ENCODE data around the gene HSFX2. TPM values are rescaled to one million over a fixed set of nuclear protein-coding genes. Genes with fewer than 3 reads are reported as not detected.
"Not testable (repeated sequence)": the region's sequence is repeated elsewhere in the genome, so short reads cannot be mapped to it uniquely, and the experiment has no call there.

HSFX2 gene
- total and polyA plus RNA-seq, 9 of the 15 experiments (the other 6 are each of a cell fraction or from before 2014, with no cell fraction given): 0.10 to 0.18 (median 0.11) TPM; not detected in 6

GRCh38 chrX:149573456-149573855 lies 21.7 kb downstream of the HSFX2 start:
- H3K79me2 ChIP-seq (ENCODE audit: control insufficient read depth, insufficient read depth, low read length); H3K27ac ChIP-seq (ENCODE audit: extremely low read depth, low read depth, low read length); H3K9me1 ChIP-seq (ENCODE audit: control insufficient read depth, insufficient read depth, low read length); H3K4me3 ChIP-seq; BruUV-seq (replicated peaks); H3K36me3 ChIP-seq (ENCODE audit: control insufficient read depth, insufficient read depth, low read length); POLR2A ChIA-PET; FAIRE-seq; H4K20me1 ChIP-seq (replicated peaks; ENCODE audit: control insufficient read depth, insufficient read depth, low read length); H3K9me3 ChIP-seq (replicated peaks; ENCODE audit: control insufficient read depth, insufficient read depth, low read depth, low read length); H3K9ac ChIP-seq (ENCODE audit: insufficient read depth in 1 of 2, low read depth in 2 of 2, low read length in 2 of 2); CTCF ChIA-PET (ENCODE audit: low intra/inter-chr PET ratio); DNase-seq (ENCODE audit: extremely low read depth in 1 of 4, low spot score in 3 of 4); H2AFZ ChIP-seq (ENCODE audit: low read depth, low read length); H3K4me2 ChIP-seq (ENCODE audit: insufficient read depth, low read length); H3K4me1 ChIP-seq (replicated peaks in 1 of 2; ENCODE audit: control insufficient read depth in 2 of 2, insufficient read depth in 2 of 2, low read length in 2 of 2); intact Hi-C loops (cut with micrococcal nuclease); H3K27me3 ChIP-seq (ENCODE audit: control insufficient read depth in 2 of 2, insufficient read depth in 2 of 2, low read length in 2 of 2): not testable (repeated sequence)
- in situ Hi-C loops (cut with MboI): loop anchor here (10.0 kb wide), 1 partner anchor 59 kb away; no protein-coding TSS in a partner anchor
- ATAC-seq: peak; percentile 67
- WGBS (ENCODE audit: insufficient coverage, low coverage, missing lambda C conversion rate): no CpG with 5 or more reads among the region's 1 CpG

- ATAC-seq (peak; percentile 81), DNase-seq (ENCODE audit: extremely low read depth in 1 of 4, low spot score in 3 of 4) (peak; percentile 15 to 52 (median 24)), FAIRE-seq (peak; percentile 67)
- in situ Hi-C loops (cut with MboI) (loop anchor here (10.0 kb wide), 1 partner anchor 58 kb away; no protein-coding TSS in a partner anchor), intact Hi-C loops (cut with micrococcal nuclease) (no loop called here)
- H3K4me2 ChIP-seq (ENCODE audit: insufficient read depth, low read length): peak overlapping the region; percentile 25; the same call in 1 of the 2 replicates
- no TSS peak for BruUV-seq (replicated peaks)
- H3K9me3 ChIP-seq (replicated peaks; ENCODE audit: control insufficient read depth, insufficient read depth, low read depth, low read length): no peaks in the 10 kb centered on the region
- H3K36me3 ChIP-seq (ENCODE audit: control insufficient read depth, insufficient read depth, low read length): no peaks in the 10 kb centered on the region
- CTCF ChIA-PET (ENCODE audit: low intra/inter-chr PET ratio): no interaction called here
- H3K9me1 ChIP-seq (ENCODE audit: control insufficient read depth, insufficient read depth, low read length): no peaks in the 10 kb centered on the region
- H3K9ac ChIP-seq (ENCODE audit: insufficient read depth in 1 of 2, low read depth in 2 of 2, low read length in 2 of 2): peak overlapping the region in 1 of 2 experiments; percentile 30; a peak in 1 of 4 replicates
- peaks cover 0 to 3% of the 10 kb centered on the region in 2 experiments; a peak in 2 of 5 replicates for H3K4me1 ChIP-seq (replicated peaks in 1 of 2; ENCODE audit: control insufficient read depth in 2 of 2, insufficient read depth in 2 of 2, low read length in 2 of 2)
- H4K20me1 ChIP-seq (replicated peaks; ENCODE audit: control insufficient read depth, insufficient read depth, low read length): no peaks in the 10 kb centered on the region
- H3K79me2 ChIP-seq (ENCODE audit: control insufficient read depth, insufficient read depth, low read length): no peaks in the 10 kb centered on the region
- WGBS (ENCODE audit: insufficient coverage, low coverage, missing lambda C conversion rate): 14% methylated on average over 1 of the region's 1 CpG
- no peak overlapping the region for H3K4me3 ChIP-seq
- POLR2A ChIA-PET: no interaction called here
- peak overlapping the region; percentile 51 for H2AFZ ChIP-seq (ENCODE audit: low read depth, low read length)
- peak overlapping the region; percentile 4; the same call in 1 of the 3 replicates for H3K27ac ChIP-seq (ENCODE audit: extremely low read depth, low read depth, low read length)
- 0 out of 5 replicates have a peak, but pooled peaks cover 0 to under 1% of the 10 kb centered on the region in 2 experiments for H3K27me3 ChIP-seq (ENCODE audit: control insufficient read depth in 2 of 2, insufficient read depth in 2 of 2, low read length in 2 of 2)
- TF ChIP-seq EP400 (IDR thresholded peaks at IDR 0.05) (peak; percentile 27; the same call in 1 of the 2 replicates), ZBTB2 (IDR thresholded peaks at IDR 0.05) (no peak), ZNF316 (IDR thresholded peaks at IDR 0.05) (peak; percentile 95), MAFK (IDR thresholded peaks at IDR 0.05; ENCODE audit: low read length) (peak; percentile 81), SMAD4 (CRISPR knock-in tag; conservative IDR thresholded peaks at IDR 0.05) (no peak), MAFG (tag; conservative IDR thresholded peaks at IDR 0.05) (peak; percentile 85), CBFB (CRISPR knock-in tag; IDR thresholded peaks at IDR 0.05) (no peak), GATAD2A (IDR thresholded peaks at IDR 0.05) (no peak), CREB3L1 (IDR thresholded peaks at IDR 0.05; ENCODE audit: borderline replicate concordance, low read depth) (peak; percentile 83; the same call in 1 of the 2 replicates), YY1 (IDR thresholded peaks at IDR 0.05; ENCODE audit: borderline replicate concordance in 1 of 3, control insufficient read depth in 1 of 3, extremely low read depth in 1 of 3, insufficient read depth in 3 of 3, insufficient read length in 1 of 3, insufficient replicate concordance in 2 of 3, low read depth in 1 of 3, low read length in 2 of 3) (peak in 1 of 3 experiments; percentile 45), MAFF (IDR thresholded peaks at IDR 0.05; ENCODE audit: low read length) (peak; percentile 77), DACH1 (IDR thresholded peaks at IDR 0.05; ENCODE audit: partially characterized antibody) (no peak), PML (IDR thresholded peaks at IDR 0.05; ENCODE audit: low read length) (no peak), XRCC5 (IDR thresholded peaks at IDR 0.05; ENCODE audit: low read depth, low read length) (no peak)
Observed at GRCh38 chrX:149572743-149573142, 22.4 kb downstream of the HSFX2 start.
